Measurements from ENCODE around the gene DSG2. TPM values are rescaled to one million over a fixed set of nuclear protein-coding genes. Genes with fewer than 3 reads are reported as not detected.

The DSG2 gene
- total and polyA plus RNA-seq, 2 of the 4 experiments (the other 2 are of a cell fraction), result 1.8 to 2.3 TPM

DNA sequence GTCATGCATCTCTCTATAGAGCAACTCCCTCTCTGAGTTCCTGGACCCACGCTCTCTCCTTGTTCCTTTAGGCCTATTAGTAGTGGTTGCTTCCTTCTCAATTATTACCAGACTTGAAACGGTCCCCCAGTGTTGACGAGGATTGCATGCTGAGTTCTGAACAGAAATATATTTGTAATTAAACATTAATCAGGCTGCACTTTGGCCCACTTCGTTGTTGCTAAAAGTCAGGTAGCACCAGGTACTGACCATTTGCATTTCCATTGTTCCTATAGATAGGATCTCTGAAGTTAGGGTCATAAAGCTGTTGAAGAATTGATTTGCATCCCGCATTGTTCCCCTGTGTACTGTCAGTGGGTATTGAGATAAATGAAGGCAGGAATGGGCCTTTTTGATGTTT lies 56.8 kb downstream of the DSG2 start:
- in situ Hi-C loops (cut with MboI; ENCODE audit: low sequenced_read_pairs), result loop anchor here (10.0 to 25.0 kb wide), 3 partner anchors 170 to 408 kb away; no protein-coding TSS in a partner anchor
- intact Hi-C loops (cut with micrococcal nuclease), result loop anchor here (5.0 kb wide), 2 partner anchors 132 to 403 kb away; no protein-coding TSS in a partner anchor
- no peak overlapping the region for H3K4me3 ChIP-seq (ENCODE audit: insufficient read depth, low read depth, low read length)
- no peak overlapping the region for H2BK120ac ChIP-seq (ENCODE audit: low read depth, low read length)
- no peaks in the 10 kb centered on the region for H3K79me1 ChIP-seq (ENCODE audit: low read depth in 1 of 2, low read length in 2 of 2)
- H3K9me1 ChIP-seq (ENCODE audit: insufficient read depth, low read length), result no peaks in the 10 kb centered on the region
- H3K23ac ChIP-seq (ENCODE audit: low read depth, low read length), result no peak overlapping the region
- POLR2A ChIA-PET (ENCODE audit: unreplicated experiment), result no interaction called here
- H3K9me3 ChIP-seq (ENCODE audit: control insufficient read depth, insufficient read depth, low read length), result no peaks in the 10 kb centered on the region
- H3K56ac ChIP-seq (ENCODE audit: extremely low read depth, insufficient read depth, low read length), result no peak overlapping the region
- no peak overlapping the region for H2AK9ac ChIP-seq (replicated peaks; ENCODE audit: low read depth, low read length, poor library complexity)
- no peak overlapping the region for H4K5ac ChIP-seq (ENCODE audit: low read depth, low read length)
- H3K14ac ChIP-seq (replicated peaks; ENCODE audit: low read depth, low read length), result no peak overlapping the region
- H3K36me3 ChIP-seq (ENCODE audit: control insufficient read depth, insufficient read depth, low read length), result no peaks in the 10 kb centered on the region
- no peak overlapping the region for H3K4ac ChIP-seq (ENCODE audit: low read depth, low read length)
- H2AFZ ChIP-seq (replicated peaks; ENCODE audit: low read length, poor library complexity), result no peak overlapping the region
- no peak overlapping the region for H2BK5ac ChIP-seq (ENCODE audit: low read depth, low read length, poor library complexity, severe bottlenecking)
- no TSS peak for BruUV-seq (replicated peaks)
- H3K27ac ChIP-seq (ENCODE audit: insufficient read depth, low read length), result no peak overlapping the region
- H3K4me2 ChIP-seq (ENCODE audit: low read depth, low read length), result no peak overlapping the region
- H2BK15ac ChIP-seq (ENCODE audit: low read depth, low read length), result no peak overlapping the region
- H4K8ac ChIP-seq (ENCODE audit: low read depth in 2 of 2, low read length in 2 of 2), result no peak overlapping the region
- dilution Hi-C loops (cut with HindIII; ENCODE audit: low sequenced_read_pairs, unreplicated experiment), result no loop called here
- DNase-seq, result no peak
- no peaks in the 10 kb centered on the region for H3K27me3 ChIP-seq (ENCODE audit: control insufficient read depth, insufficient read depth, low read length)
- CTCF ChIA-PET, result no interaction called here
- no peak for ATAC-seq (ENCODE audit: low read depth)
- no peak overlapping the region for H2AK5ac ChIP-seq (ENCODE audit: low read depth, low read length)
- H3K9ac ChIP-seq (ENCODE audit: low read depth, low read length), result no peak overlapping the region
- TF ChIP-seq RAD21 (IDR thresholded peaks at IDR 0.05; ENCODE audit: low read length) (no peak), CHD1 (IDR thresholded peaks at IDR 0.05; ENCODE audit: low read depth, low read length) (no peak), RCOR1 (IDR thresholded peaks at IDR 0.05; ENCODE audit: insufficient replicate concordance, low read length) (no peak), FOS (IDR thresholded peaks at IDR 0.05; ENCODE audit: low read depth, low read length) (no peak), BHLHE40 (IDR thresholded peaks at IDR 0.05; ENCODE audit: low read depth, low read length) (no peak), CEBPB (IDR thresholded peaks at IDR 0.05; ENCODE audit: low read depth, low read length) (no peak), MAFK (IDR thresholded peaks at IDR 0.05; ENCODE audit: low read depth, low read length) (no peak), POLR2A (IDR thresholded peaks at IDR 0.05; ENCODE audit: low read depth, low read length) (no peak), RFX5 (IDR thresholded peaks at IDR 0.05; ENCODE audit: low read depth, low read length) (no peak), MAZ (IDR thresholded peaks at IDR 0.05; ENCODE audit: borderline replicate concordance, low read depth, low read length) (no peak), SMC3 (IDR thresholded peaks at IDR 0.05; ENCODE audit: low read depth, low read length) (no peak)
- TF ChIP-seq, protein P1, sequence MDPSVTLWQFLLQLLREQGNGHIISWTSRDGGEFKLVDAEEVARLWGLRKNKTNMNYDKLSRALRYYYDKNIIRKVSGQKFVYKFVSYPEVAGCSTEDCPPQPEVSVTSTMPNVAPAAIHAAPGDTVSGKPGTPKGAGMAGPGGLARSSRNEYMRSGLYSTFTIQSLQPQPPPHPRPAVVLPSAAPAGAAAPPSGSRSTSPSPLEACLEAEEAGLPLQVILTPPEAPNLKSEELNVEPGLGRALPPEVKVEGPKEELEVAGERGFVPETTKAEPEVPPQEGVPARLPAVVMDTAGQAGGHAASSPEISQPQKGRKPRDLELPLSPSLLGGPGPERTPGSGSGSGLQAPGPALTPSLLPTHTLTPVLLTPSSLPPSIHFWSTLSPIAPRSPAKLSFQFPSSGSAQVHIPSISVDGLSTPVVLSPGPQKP (IDR thresholded peaks at IDR 0.05; ENCODE audit: borderline replicate concordance, low read depth, low read length), result no peak
- TF ChIP-seq, protein P2, sequence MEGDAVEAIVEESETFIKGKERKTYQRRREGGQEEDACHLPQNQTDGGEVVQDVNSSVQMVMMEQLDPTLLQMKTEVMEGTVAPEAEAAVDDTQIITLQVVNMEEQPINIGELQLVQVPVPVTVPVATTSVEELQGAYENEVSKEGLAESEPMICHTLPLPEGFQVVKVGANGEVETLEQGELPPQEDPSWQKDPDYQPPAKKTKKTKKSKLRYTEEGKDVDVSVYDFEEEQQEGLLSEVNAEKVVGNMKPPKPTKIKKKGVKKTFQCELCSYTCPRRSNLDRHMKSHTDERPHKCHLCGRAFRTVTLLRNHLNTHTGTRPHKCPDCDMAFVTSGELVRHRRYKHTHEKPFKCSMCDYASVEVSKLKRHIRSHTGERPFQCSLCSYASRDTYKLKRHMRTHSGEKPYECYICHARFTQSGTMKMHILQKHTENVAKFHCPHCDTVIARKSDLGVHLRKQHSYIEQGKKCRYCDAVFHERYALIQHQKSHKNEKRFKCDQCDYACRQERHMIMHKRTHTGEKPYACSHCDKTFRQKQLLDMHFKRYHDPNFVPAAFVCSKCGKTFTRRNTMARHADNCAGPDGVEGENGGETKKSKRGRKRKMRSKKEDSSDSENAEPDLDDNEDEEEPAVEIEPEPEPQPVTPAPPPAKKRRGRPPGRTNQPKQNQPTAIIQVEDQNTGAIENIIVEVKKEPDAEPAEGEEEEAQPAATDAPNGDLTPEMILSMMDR (conservative IDR thresholded peaks at IDR 0.05; ENCODE audit: low read depth, low read length), result no peak
- TF ChIP-seq, protein P3, sequence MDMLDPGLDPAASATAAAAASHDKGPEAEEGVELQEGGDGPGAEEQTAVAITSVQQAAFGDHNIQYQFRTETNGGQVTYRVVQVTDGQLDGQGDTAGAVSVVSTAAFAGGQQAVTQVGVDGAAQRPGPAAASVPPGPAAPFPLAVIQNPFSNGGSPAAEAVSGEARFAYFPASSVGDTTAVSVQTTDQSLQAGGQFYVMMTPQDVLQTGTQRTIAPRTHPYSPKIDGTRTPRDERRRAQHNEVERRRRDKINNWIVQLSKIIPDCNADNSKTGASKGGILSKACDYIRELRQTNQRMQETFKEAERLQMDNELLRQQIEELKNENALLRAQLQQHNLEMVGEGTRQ (IDR thresholded peaks at IDR 0.05; ENCODE audit: low read depth, low read length), result no peak
- no peak overlapping the region for H2BK20ac ChIP-seq (ENCODE audit: low read depth, low read length)
- H4K20me1 ChIP-seq (ENCODE audit: insufficient read depth, low read length), result no peaks in the 10 kb centered on the region
- no peak overlapping the region for H3K18ac ChIP-seq (ENCODE audit: low read depth, low read length)
- WGBS, 2 experiments (ENCODE audit: extremely low coverage in 2 of 2, insufficient read length in 1 of 2), result no CpG with 5 or more reads among the region's 5 CpGs
- no peak overlapping the region for H4K91ac ChIP-seq (ENCODE audit: insufficient read depth, low read depth, low read length)
- H3K4me1 ChIP-seq (ENCODE audit: control insufficient read depth, insufficient read depth, low read length), result no peaks in the 10 kb centered on the region

All from IMR-90 (cell line).